ENCODE results near the gene THSD7A.

The THSD7A gene

GRCh38 chr7:11620406-11621253, 211.4 kb downstream of the THSD7A start:
- Histone ChIP-seq H3K4me1 (ENCODE audit: control insufficient read depth, insufficient read depth, low read length) (no peaks in the 10 kb centered on the region), H3K9me3 (ENCODE audit: control insufficient read depth, insufficient read depth, low read length) (no peaks in the 10 kb centered on the region), H3K9ac (ENCODE audit: low read depth, low read length) (no peak overlapping the region), H3K4me3 (ENCODE audit: low read depth, low read length) (no peak overlapping the region), H3K27me3 (ENCODE audit: control insufficient read depth, insufficient read depth, low read length) (no peaks in the 10 kb centered on the region), H3K36me3 (ENCODE audit: control insufficient read depth, insufficient read depth, low read length) (no peaks in the 10 kb centered on the region)

DNA sequence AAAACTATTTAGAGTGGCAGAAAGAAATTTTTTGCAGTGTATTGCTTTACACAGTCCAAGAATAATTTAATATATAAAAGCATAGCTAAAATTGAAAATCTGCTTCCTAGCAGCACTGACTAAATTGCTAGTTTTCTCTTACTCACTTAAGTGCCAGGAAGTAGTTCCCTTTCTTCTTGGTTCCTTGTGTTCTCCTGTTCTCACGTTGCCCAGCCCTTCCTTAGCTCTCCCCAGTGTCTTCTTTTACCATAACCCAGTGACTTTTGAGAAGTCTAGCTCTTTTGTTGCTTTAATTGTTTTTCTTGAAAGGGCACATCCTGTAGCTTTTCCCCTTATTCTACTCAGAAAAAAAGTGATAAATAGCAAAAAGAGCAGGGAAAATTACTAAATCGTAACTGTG, 215.5 kb downstream of the THSD7A start:
- Histone ChIP-seq H3K4me1 (ENCODE audit: control insufficient read depth, insufficient read depth, low read length) (peaks cover 9% of the 10 kb centered on the region), H3K36me3 (ENCODE audit: control insufficient read depth, insufficient read depth, low read length) (no peaks in the 10 kb centered on the region), H3K27me3 (ENCODE audit: control insufficient read depth, insufficient read depth, low read length) (no peaks in the 10 kb centered on the region), H3K4me3 (ENCODE audit: low read depth, low read length) (no peak overlapping the region), H3K9me3 (ENCODE audit: control insufficient read depth, insufficient read depth, low read length) (no peaks in the 10 kb centered on the region), H3K9ac (ENCODE audit: low read depth, low read length) (no peak overlapping the region)

GRCh38 chr7:11615174-11615573, 216.8 kb downstream of the THSD7A start:
- Histone ChIP-seq H3K9me3 (ENCODE audit: control insufficient read depth, insufficient read depth, low read length) (no peaks in the 10 kb centered on the region), H3K9ac (ENCODE audit: low read depth, low read length) (no peak overlapping the region), H3K36me3 (ENCODE audit: control insufficient read depth, insufficient read depth, low read length) (no peaks in the 10 kb centered on the region), H3K27me3 (ENCODE audit: control insufficient read depth, insufficient read depth, low read length) (no peaks in the 10 kb centered on the region), H3K4me3 (ENCODE audit: low read depth, low read length) (no peak overlapping the region), H3K4me1 (ENCODE audit: control insufficient read depth, insufficient read depth, low read length) (peaks cover 9% of the 10 kb centered on the region)

- Histone ChIP-seq H3K9ac (ENCODE audit: low read depth, low read length) (no peak overlapping the region), H3K9me3 (ENCODE audit: control insufficient read depth, insufficient read depth, low read length) (no peaks in the 10 kb centered on the region), H3K36me3 (ENCODE audit: control insufficient read depth, insufficient read depth, low read length) (no peaks in the 10 kb centered on the region), H3K4me1 (ENCODE audit: control insufficient read depth, insufficient read depth, low read length) (peaks cover 12% of the 10 kb centered on the region), H3K4me3 (ENCODE audit: low read depth, low read length) (no peak overlapping the region), H3K27me3 (ENCODE audit: control insufficient read depth, insufficient read depth, low read length) (no peaks in the 10 kb centered on the region)
Observed at GRCh38 chr7:11613292-11613930, 218.6 kb downstream of the THSD7A start.

- Histone ChIP-seq H3K36me3 (ENCODE audit: control insufficient read depth, insufficient read depth, low read length) (no peaks in the 10 kb centered on the region), H3K27me3 (ENCODE audit: control insufficient read depth, insufficient read depth, low read length) (no peaks in the 10 kb centered on the region), H3K4me1 (ENCODE audit: control insufficient read depth, insufficient read depth, low read length) (peaks cover 12% of the 10 kb centered on the region), H3K9ac (ENCODE audit: low read depth, low read length) (no peak overlapping the region), H3K4me3 (ENCODE audit: low read depth, low read length) (no peak overlapping the region), H3K9me3 (ENCODE audit: control insufficient read depth, insufficient read depth, low read length) (no peaks in the 10 kb centered on the region)
Observed at GRCh38 chr7:11612737-11613136, 219.3 kb downstream of the THSD7A start.

GRCh38 chr7:11609096-11609670, 222.8 kb downstream of the THSD7A start:
- Histone ChIP-seq H3K4me1 (ENCODE audit: control insufficient read depth, insufficient read depth, low read length) (peaks cover 12% of the 10 kb centered on the region), H3K9me3 (ENCODE audit: control insufficient read depth, insufficient read depth, low read length) (no peaks in the 10 kb centered on the region), H3K9ac (ENCODE audit: low read depth, low read length) (no peak overlapping the region), H3K27me3 (ENCODE audit: control insufficient read depth, insufficient read depth, low read length) (no peaks in the 10 kb centered on the region), H3K36me3 (ENCODE audit: control insufficient read depth, insufficient read depth, low read length) (no peaks in the 10 kb centered on the region), H3K4me3 (ENCODE audit: low read depth, low read length) (no peak overlapping the region)

- Histone ChIP-seq H3K4me3 (ENCODE audit: low read depth, low read length) (no peak overlapping the region), H3K9me3 (ENCODE audit: control insufficient read depth, insufficient read depth, low read length) (no peaks in the 10 kb centered on the region), H3K4me1 (ENCODE audit: control insufficient read depth, insufficient read depth, low read length) (peaks cover 3% of the 10 kb centered on the region), H3K9ac (ENCODE audit: low read depth, low read length) (no peak overlapping the region), H3K36me3 (ENCODE audit: control insufficient read depth, insufficient read depth, low read length) (no peaks in the 10 kb centered on the region), H3K27me3 (ENCODE audit: control insufficient read depth, insufficient read depth, low read length) (no peaks in the 10 kb centered on the region)
Observed at GRCh38 chr7:11607686-11608085, 224.3 kb downstream of the THSD7A start.

DNA sequence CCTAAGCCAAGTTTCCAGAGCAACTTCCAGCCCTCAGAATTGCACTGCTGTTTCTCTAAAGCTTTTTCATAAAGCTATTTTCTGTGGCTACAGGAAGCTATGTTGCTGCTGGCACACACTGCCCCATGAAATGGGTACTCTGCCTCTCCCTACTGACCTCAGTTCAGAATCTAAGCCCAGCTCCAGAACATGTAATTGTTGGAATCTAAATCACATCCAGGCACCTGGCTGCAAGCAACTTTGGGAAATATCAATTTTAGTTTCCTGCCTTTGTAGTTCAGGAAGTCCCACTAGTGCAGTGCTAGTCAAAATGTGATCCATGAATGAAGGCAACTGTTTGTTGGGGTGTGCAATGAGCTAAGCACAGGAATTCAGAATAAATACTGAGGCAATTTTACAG, 226.2 kb downstream of the THSD7A start:
- no peak overlapping the region for H3K4me3 ChIP-seq (ENCODE audit: low read depth, low read length)
- no peak overlapping the region for H3K9ac ChIP-seq (ENCODE audit: low read depth, low read length)
- H3K4me1 ChIP-seq (ENCODE audit: control insufficient read depth, insufficient read depth, low read length) = peaks cover 3% of the 10 kb centered on the region
- no peaks in the 10 kb centered on the region for H3K36me3 ChIP-seq (ENCODE audit: control insufficient read depth, insufficient read depth, low read length)
- no peaks in the 10 kb centered on the region for H3K27me3 ChIP-seq (ENCODE audit: control insufficient read depth, insufficient read depth, low read length)
- no peaks in the 10 kb centered on the region for H3K9me3 ChIP-seq (ENCODE audit: control insufficient read depth, insufficient read depth, low read length)

DNA sequence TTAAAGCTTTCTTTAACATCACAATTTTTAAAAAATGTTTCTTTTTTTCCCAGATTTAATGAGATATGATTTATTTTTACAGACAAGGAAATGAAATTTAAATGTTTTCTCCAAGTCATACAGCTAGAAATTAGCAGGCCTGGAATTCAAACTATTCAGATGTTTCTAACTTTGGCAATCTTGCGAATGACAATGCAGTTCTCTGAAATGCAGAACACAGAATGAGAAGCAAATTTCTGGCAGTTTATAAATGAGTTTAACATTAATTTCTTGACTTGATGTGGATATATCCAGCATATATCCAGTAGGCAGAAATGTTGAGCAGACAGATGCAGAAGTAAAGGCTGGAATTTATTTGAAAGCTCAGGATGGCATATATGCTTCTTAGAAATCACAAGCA, 227.5 kb downstream of the THSD7A start:
- Histone ChIP-seq H3K9ac (ENCODE audit: low read depth, low read length) (no peak overlapping the region), H3K36me3 (ENCODE audit: control insufficient read depth, insufficient read depth, low read length) (no peaks in the 10 kb centered on the region), H3K4me3 (ENCODE audit: low read depth, low read length) (no peak overlapping the region), H3K27me3 (ENCODE audit: control insufficient read depth, insufficient read depth, low read length) (no peaks in the 10 kb centered on the region), H3K4me1 (ENCODE audit: control insufficient read depth, insufficient read depth, low read length) (peaks cover 2% of the 10 kb centered on the region), H3K9me3 (ENCODE audit: control insufficient read depth, insufficient read depth, low read length) (no peaks in the 10 kb centered on the region)

GRCh38 chr7:11601761-11602160, 230.2 kb downstream of the THSD7A start:
- Histone ChIP-seq H3K4me3 (ENCODE audit: low read depth, low read length) (no peak overlapping the region), H3K4me1 (ENCODE audit: control insufficient read depth, insufficient read depth, low read length) (no peaks in the 10 kb centered on the region), H3K27me3 (ENCODE audit: control insufficient read depth, insufficient read depth, low read length) (no peaks in the 10 kb centered on the region), H3K36me3 (ENCODE audit: control insufficient read depth, insufficient read depth, low read length) (no peaks in the 10 kb centered on the region), H3K9me3 (ENCODE audit: control insufficient read depth, insufficient read depth, low read length) (no peaks in the 10 kb centered on the region), H3K9ac (ENCODE audit: low read depth, low read length) (no peak overlapping the region)

GRCh38 chr7:11593322-11593721, 238.7 kb downstream of the THSD7A start:
- Histone ChIP-seq H3K9ac (ENCODE audit: low read depth, low read length) (no peak overlapping the region), H3K9me3 (ENCODE audit: control insufficient read depth, insufficient read depth, low read length) (no peaks in the 10 kb centered on the region), H3K4me1 (ENCODE audit: control insufficient read depth, insufficient read depth, low read length) (no peaks in the 10 kb centered on the region), H3K36me3 (ENCODE audit: control insufficient read depth, insufficient read depth, low read length) (no peaks in the 10 kb centered on the region), H3K4me3 (ENCODE audit: low read depth, low read length) (no peak overlapping the region), H3K27me3 (ENCODE audit: control insufficient read depth, insufficient read depth, low read length) (no peaks in the 10 kb centered on the region)

- Histone ChIP-seq H3K9me3 (ENCODE audit: control insufficient read depth, insufficient read depth, low read length) (no peaks in the 10 kb centered on the region), H3K27me3 (ENCODE audit: control insufficient read depth, insufficient read depth, low read length) (no peaks in the 10 kb centered on the region), H3K4me3 (ENCODE audit: low read depth, low read length) (no peak overlapping the region), H3K36me3 (ENCODE audit: control insufficient read depth, insufficient read depth, low read length) (no peaks in the 10 kb centered on the region), H3K9ac (ENCODE audit: low read depth, low read length) (no peak overlapping the region), H3K4me1 (ENCODE audit: control insufficient read depth, insufficient read depth, low read length) (no peaks in the 10 kb centered on the region)
Observed at GRCh38 chr7:11592699-11593098, 239.3 kb downstream of the THSD7A start.
